Motor neuron (in vitro differentiated cells): ENCODE measurements around the gene PTPRR. TPM values are rescaled to one million over a fixed set of nuclear protein-coding genes. Genes with fewer than 3 reads are reported as not detected.
"Not testable (repeated sequence)": the region's sequence is repeated elsewhere in the genome, so short reads cannot be mapped to it uniquely, and the experiment has no call there.

Source experiments
- ATAC-seq, 8 experiments: fragments of 200-7000 bp; cut with Tn5 transposase; replicated peaks in 6 of 8; 2 replicates each; pipeline ENCODE4 v1.8.0; 2021; ENCODE audit warnings: mild to moderate bottlenecking in 8 of 8, moderate library complexity in 8 of 8
- H3K27ac ChIP-seq, 2 donors: fragments of 250-450 bp; sonication (Bioruptor Pico); 2 replicates each; pipeline ENCODE4 v1.9.0; 2021; ENCODE audit warnings: antibody characterized with exemption in 2 of 2, mild to moderate bottlenecking in 2 of 2, moderate library complexity in 1 of 2
- H3K4me1 ChIP-seq, 2 donors: fragments of 250-450 bp; sonication (Bioruptor Pico); replicated peaks in 1 of 2; 2 replicates each; pipeline ENCODE4 v1.6.1; 2021; ENCODE audit warnings: antibody characterized with exemption in 2 of 2, mild to moderate bottlenecking in 2 of 2, moderate library complexity in 1 of 2
- H3K4me3 ChIP-seq, 5 donors: fragments of 250-450 bp; sonication (Bioruptor Pico); 2 replicates each; pipeline ENCODE4 v1.9.0; 2021; ENCODE audit warnings: antibody characterized with exemption in 5 of 5, mild to moderate bottlenecking in 5 of 5, moderate library complexity in 4 of 5
- WGBS, 10 experiments: fragments of 450-650 bp; shearing (Covaris generic); methylation state at CpG; one replicate each; pipeline ENCODE4 v1.0.0; 2022; 5-methylcytosine and 5-hydroxymethylcytosine counted together
- in situ Hi-C, 9 experiments: fragments of 400-800 bp; cut with MboI; loops; one replicate each; pipeline ENCODE4 v1.15.0; 2021; ENCODE audit warnings: low sequenced_read_pairs in 9 of 9, low pct_unique_long_range_greater_than_20kb in 2 of 9; ENCODE audit not compliant: unreplicated experiment in 9 of 9
- total RNA-seq, 8 experiments: library from RNA; unstranded; fragments of 300-600 nt; gene quantifications; 2 replicates each; pipeline versions ENCODE4 v1.2.3 to v1.2.4, GENCODE V29; 2022

The PTPRR gene
- total RNA-seq, 8 experiments from 2014 or later = 0.18 to 3.6 (median 2.1) TPM; not detected in 1

DNA sequence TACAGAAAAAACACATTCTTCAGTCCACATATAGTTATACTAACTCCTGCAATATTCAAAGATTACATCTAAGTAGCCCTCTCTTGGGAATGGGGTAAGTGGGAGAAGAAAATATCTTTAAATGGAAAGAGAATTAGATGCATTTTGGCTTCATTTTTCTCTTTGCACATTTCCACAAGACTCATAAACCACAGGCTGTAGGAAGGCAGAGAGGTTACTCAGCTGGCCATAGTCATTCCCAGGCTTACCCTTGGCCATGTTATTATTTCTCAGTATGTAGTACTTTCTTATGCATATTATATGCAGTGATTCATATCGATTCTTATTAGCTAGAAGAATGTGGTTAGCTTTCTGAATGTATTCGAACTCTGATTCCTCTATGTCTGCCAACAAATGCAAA, 92.2 kb downstream of the PTPRR start:
- Histone ChIP-seq H3K4me3 (no peak overlapping the region), H3K4me1 (peaks cover 0 to 3% of the 10 kb centered on the region in 2 donors), H3K27ac (no peak overlapping the region)
- in situ Hi-C loops = loop anchor here in 1 of 9 experiments (10.0 to 25.0 kb wide), 2 partner anchors 94 to 241 kb away; no protein-coding TSS in a partner anchor
- 0 to 91% (median 12%) methylated on average over 1 to 2 of the region's 2 CpGs; no CpG with 5 or more reads in 3 of the 10 experiments for WGBS, 10 experiments
- ATAC-seq = peak in 3 of 8 experiments; percentile 42 to 68 (median 56)

DNA sequence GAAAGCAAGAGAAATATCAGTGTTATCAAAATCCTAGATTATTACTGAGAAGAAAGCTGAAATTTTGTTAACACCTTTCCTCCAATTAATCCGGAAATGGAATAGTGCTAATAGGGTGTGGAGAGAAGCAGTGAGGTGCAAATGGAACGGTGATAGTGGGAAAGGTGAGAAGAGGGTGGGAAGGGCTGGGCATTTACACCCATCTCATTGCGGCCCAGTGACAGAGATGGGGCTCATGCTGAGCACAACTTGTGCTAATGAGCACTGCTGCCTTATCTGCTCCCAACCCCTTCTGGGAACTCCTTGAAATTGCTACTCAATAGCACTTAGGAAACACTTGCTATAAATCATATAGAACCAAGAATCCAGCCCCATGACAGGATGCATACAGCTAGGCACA, 94.4 kb downstream of the PTPRR start:
- in situ Hi-C loops = loop anchor here in 1 of 9 experiments (10.0 to 25.0 kb wide), 2 partner anchors 91 to 239 kb away; no protein-coding TSS in a partner anchor
- WGBS, 10 experiments = 34 to 100% (median 70%) methylated on average over 1 to 3 of the region's 3 CpGs; no CpG with 5 or more reads in 2 of the 10 experiments
- no peak overlapping the region for H3K4me3 ChIP-seq
- H3K27ac ChIP-seq = no peak overlapping the region
- ATAC-seq = peak in 1 of 8 experiments; percentile 33
- H3K4me1 ChIP-seq = peaks cover 5 to 8% of the 10 kb centered on the region in 2 donors

DNA sequence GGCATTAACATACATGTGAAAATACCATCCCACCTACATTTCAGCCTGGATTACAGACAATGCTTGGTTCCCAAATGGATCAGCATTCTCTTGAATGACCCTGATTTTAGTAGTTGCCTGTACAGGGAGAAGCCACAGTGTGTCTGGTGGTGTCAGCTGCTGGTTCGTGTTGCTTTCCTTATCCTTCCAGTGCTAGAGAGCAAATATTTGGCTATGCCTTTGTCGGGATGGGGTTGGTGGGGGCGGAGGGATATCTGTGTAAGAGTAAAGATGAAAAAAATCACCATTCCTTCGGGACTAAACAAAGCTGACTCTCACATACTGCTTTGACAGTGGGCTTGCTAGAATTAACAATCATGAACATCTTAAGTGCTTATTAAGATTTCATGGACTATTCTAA, 96.0 kb downstream of the PTPRR start:
- in situ Hi-C loops = loop anchor here in 1 of 9 experiments (10.0 kb wide), 1 partner anchor 90 kb away; no protein-coding TSS in a partner anchor
- ATAC-seq = peak in 1 of 8 experiments; percentile 49
- no peak overlapping the region for H3K27ac ChIP-seq
- H3K4me1 ChIP-seq = peaks cover 5 to 8% of the 10 kb centered on the region in 2 donors
- H3K4me3 ChIP-seq = no peak overlapping the region
- WGBS, 10 experiments = 12 to 100% (median 72%) methylated on average over 1 to 4 of the region's 4 CpGs; no CpG with 5 or more reads in 3 of the 10 experiments

DNA sequence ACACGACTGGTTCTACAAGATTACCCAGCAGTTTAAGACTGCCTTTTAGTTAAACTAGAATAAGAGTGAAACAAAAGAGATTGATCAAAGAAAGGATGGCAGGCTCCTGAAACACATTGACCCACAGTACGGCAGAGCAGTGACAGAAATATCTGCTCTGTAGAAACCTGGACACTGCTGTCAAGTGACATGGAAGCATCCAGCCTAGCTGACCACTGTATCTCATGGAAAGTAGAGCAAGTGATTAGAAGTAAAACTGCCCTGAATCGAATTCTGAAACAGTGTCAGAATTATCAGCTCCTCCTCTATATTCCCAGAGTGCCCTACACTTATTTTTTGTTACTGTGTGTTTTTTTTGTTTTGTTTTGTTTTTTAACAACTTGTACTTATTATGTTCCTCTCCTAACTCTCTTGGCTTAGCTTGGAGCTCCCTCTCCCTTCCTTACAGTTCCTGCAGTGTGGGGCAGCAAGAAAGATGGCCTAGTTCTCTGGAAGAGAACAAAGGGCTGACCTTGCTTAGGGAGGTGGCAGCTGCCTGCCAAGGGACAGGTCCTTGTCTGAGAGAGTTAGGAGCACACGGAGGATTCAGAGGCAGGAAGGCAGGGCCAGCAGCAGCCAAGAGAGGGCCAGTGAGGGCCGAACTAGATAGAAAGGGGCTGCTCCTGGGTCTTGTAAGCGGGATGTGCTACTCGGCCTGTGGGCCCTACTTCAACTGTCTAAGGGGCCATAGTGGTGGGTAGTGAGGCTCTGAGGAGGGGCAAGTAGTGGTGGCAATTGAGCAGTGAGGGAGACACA, 97.2 kb downstream of the PTPRR start:
- WGBS, 10 experiments = 24 to 100% (median 57%) methylated on average over 1 to 6 of the region's 7 CpGs; no CpG with 5 or more reads in 1 of the 10 experiments
- H3K4me3 ChIP-seq = no peak overlapping the region
- no peak overlapping the region for H3K27ac ChIP-seq
- ATAC-seq = peak in 5 of 8 experiments; percentile 28 to 71 (median 47)
- in situ Hi-C loops = loop anchor here in 1 of 9 experiments (10.0 kb wide), 1 partner anchor 89 kb away; no protein-coding TSS in a partner anchor
- peaks cover 5 to 8% of the 10 kb centered on the region in 2 donors for H3K4me1 ChIP-seq

DNA sequence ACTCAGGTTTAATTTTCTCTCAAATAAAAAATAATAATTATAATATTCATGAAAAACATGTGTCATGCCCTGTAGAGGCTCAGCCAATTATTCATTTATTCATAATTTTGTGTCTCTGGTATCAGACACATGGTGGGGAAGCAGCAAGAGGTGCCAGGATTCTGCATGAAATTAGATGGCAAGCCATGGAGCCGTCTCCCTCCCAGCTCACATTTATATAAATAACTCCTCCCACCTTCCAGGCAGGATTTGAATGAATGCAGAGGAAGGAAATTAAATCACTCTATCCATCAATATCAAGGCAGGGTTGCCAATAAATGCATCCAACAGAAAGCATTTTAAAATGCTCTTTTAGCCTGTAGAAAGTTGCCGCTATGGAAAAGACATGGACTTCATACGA, 98.1 kb downstream of the PTPRR start:
- H3K4me3 ChIP-seq = no peak overlapping the region
- 5 to 93% (median 70%) methylated on average over 2 to 3 of the region's 3 CpGs for WGBS, 10 experiments
- no peak overlapping the region for H3K27ac ChIP-seq
- ATAC-seq = peak in 4 of 8 experiments; percentile 62 to 86 (median 80)
- peaks cover 5 to 8% of the 10 kb centered on the region in 2 donors for H3K4me1 ChIP-seq
- in situ Hi-C loops = loop anchor here in 1 of 9 experiments (10.0 kb wide), 1 partner anchor 88 kb away; no protein-coding TSS in a partner anchor

DNA sequence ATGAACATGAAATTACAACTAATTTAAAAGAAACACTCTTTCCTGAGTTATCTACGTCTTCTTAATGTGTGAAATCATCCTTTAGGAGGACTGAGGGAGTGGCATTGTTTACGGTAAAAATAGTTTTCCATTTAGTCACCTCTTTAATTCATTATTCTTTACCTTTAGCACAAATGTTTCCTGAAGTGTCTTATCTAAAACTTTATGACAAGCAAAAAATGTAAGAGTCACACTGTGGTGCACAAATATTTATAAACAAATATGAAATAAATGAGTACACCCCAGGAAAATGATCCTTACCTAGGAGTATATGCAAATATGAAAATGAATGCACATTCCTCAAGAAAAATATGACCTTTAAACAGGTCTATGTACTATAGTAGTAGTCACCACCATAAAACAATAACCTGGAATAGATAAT, 104.6 kb downstream of the PTPRR start:
- in situ Hi-C loops = no loop called here
- Histone ChIP-seq H3K4me1 (peaks cover 0 to 16% of the 10 kb centered on the region in 2 donors), H3K4me3 (no peak overlapping the region), H3K27ac (no peak overlapping the region)
- 4 to 100% (median 84%) methylated on average over 1 to 2 of the region's 2 CpGs; no CpG with 5 or more reads in 4 of the 10 experiments for WGBS, 10 experiments
- no peak for ATAC-seq

DNA sequence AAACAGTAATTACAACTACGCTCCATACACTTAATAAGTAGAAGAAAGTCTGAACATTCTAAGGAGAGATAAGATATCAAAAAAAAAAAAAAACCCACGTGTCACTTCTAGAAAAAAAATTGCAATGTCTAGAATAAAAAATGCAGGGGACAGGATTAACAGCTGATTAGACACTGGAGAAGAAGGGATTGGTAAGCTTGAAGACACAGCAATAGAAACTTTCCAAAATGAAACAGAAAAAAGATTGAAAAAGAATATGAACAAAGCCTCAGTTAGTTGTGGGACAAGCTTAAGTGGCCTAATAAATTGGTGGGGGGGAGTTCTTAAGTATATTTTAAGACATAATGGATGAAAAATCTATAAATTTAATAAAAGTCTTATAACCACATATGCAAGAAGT, 105.5 kb downstream of the PTPRR start:
- Histone ChIP-seq H3K27ac (no peak overlapping the region), H3K4me1 (peaks cover 0 to 26% of the 10 kb centered on the region in 2 donors), H3K4me3 (no peak overlapping the region)
- no peak for ATAC-seq
- in situ Hi-C loops = no loop called here
- 56 to 100% (median 77%) methylated on average over 1 to 2 of the region's 2 CpGs for WGBS, 10 experiments

DNA sequence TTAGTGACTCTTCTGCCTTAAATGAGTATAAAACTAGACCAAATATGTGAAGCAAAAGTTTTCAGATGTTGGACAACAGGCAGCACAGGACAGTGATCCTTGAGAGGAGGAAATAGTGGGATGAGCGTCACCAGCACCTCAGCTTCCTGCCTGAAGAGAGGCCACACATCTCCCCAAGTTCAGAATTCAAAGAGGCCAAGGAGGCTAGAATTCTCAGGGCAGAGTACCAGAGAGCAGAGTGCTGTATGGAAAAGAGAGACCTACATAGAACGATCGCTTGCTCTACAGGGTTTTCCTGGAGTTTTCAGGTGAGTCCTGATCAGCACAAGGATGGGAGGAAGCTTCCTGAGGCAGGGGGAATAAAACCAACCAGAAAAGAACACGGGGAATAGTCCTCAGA, 107.0 kb downstream of the PTPRR start:
- 46 to 100% (median 82%) methylated on average over 1 to 3 of the region's 4 CpGs; no CpG with 5 or more reads in 2 of the 10 experiments for WGBS, 10 experiments
- Histone ChIP-seq H3K4me1 (peaks cover 0 to 29% of the 10 kb centered on the region in 2 donors), H3K27ac (no peak overlapping the region), H3K4me3 (no peak overlapping the region)
- in situ Hi-C loops = no loop called here
- ATAC-seq = no peak

DNA sequence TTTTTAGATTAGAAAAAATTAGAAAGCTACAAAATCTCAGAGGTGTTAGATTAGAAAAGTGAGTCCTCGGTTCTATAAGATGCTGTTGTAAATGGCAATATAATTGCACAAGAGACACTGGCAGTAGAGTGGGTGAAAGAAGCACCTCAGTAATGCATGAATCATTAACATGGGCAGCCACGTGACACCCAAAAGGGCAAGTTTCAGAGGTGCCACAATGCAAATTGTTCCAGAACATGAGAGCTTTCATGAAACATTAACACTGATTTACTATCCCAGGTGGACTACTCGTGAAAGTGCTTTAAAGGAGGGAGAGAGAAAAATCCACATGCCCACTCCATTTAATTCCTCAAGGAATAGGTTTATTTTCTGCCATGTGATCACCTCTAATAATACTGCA, 108.4 kb downstream of the PTPRR start:
- in situ Hi-C loops = no loop called here
- H3K27ac ChIP-seq = no peak overlapping the region
- WGBS, 10 experiments = 8 to 100% (median 54%) methylated on average over 1 to 3 of the region's 3 CpGs; no CpG with 5 or more reads in 1 of the 10 experiments
- peaks cover 0 to 29% of the 10 kb centered on the region in 2 donors for H3K4me1 ChIP-seq
- no peak overlapping the region for H3K4me3 ChIP-seq
- peak in 3 of 8 experiments; percentile 30 to 93 (median 38) for ATAC-seq

DNA sequence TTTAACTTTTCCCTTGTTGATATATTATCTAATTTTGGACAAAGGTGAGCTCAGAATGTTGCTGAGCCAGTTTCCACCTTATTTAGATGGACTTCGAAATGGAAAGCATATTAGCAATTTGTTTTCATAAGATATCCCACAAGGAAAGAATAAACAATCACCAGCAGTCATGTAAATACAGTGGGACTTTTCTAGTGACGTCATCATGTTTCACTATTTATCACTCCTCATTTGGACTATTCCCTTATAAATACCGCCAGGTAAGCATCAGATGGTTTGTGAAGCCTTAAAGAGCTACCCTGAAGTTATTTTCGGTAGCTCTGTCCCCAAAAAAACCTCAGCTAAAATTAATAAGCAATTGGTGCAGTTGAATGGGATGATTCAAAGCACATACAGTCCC, 110.7 kb downstream of the PTPRR start:
- no peak overlapping the region for H3K4me3 ChIP-seq
- ATAC-seq = no peak
- H3K4me1 ChIP-seq = peaks cover 0 to 29% of the 10 kb centered on the region in 2 donors
- 17 to 100% (median 91%) methylated on average over 1 to 4 of the region's 4 CpGs for WGBS, 10 experiments
- in situ Hi-C loops = no loop called here
- no peak overlapping the region for H3K27ac ChIP-seq

DNA sequence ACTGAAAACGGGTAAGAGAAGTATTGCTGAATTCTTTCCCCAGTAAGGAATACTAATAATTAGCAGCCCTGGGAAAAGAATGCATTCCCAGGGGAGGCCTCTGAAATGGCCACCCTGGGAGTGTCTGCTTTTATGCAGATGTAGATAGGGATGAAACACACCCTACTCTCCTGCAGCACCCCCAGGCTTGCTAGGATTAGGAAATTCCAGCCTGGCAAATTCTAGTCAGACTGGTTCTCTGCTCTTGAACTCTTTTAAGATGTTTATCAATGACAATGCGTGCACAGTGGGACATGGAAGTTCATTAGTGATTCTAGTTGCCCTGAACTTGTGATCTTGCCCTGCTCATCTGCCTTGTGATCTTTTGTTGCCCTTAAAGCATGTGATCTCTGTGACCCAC, 112.5 kb downstream of the PTPRR start:
- WGBS, 10 experiments = 0 to 63% (median 33%) methylated on average over 1 to 2 of the region's 2 CpGs; no CpG with 5 or more reads in 7 of the 10 experiments
- H3K27ac ChIP-seq, ATAC-seq, in situ Hi-C loops, H3K4me3 ChIP-seq: not testable (repeated sequence)
- H3K4me1 ChIP-seq = peaks cover 0 to 29% of the 10 kb centered on the region in 2 donors

DNA sequence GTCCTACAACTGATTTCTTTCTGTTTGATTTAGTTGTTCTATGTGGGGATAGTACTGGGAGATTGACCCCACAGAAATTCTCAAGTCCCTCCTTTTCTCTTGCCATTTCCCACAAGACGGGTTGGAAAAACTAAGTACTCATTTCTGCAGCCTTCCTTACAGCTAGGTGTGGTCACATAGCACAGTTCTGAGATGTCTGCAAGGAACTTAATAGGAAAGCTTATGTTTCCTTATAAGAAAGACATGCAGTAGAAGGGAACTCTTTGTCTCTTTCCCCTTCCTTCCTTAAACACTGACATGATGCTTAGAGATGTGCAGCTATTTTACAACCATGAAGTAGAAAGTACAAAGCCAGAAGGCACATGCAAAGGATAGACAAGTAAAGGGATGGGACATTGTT, 113.7 kb downstream of the PTPRR start:
- in situ Hi-C loops = no loop called here
- H3K4me3 ChIP-seq = no peak overlapping the region
- ATAC-seq = peak in 2 of 8 experiments; percentile 37 to 48
- H3K27ac ChIP-seq = no peak overlapping the region
- WGBS, 10 experiments = 67 to 100% (median 84%) methylated on average over 1 of the region's 1 CpG; no CpG with 5 or more reads in 4 of the 10 experiments
- H3K4me1 ChIP-seq = peaks cover 0 to 21% of the 10 kb centered on the region in 2 donors

DNA sequence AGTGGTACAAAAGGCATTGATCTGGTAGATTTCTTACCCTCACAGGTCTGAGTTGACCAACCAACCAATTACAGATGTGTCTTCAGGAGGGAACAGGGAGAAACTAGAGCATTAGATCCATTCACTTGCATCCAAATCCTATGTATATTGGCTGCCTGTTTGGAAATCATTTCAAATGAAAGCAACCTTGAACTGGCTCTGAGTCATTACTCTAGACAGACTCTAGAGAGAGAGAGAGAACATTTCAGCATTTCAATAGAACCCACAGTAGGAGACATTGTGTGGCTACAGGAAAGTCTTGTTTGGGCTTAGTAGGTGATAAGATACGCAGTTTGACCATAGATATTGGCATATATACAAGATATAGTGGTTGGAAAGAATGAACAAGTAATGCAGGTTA, 114.5 kb downstream of the PTPRR start:
- WGBS, 10 experiments = 67 to 100% (median 83%) methylated on average over 1 of the region's 1 CpG; no CpG with 5 or more reads in 4 of the 10 experiments
- Histone ChIP-seq H3K4me3 (no peak overlapping the region), H3K27ac (no peak overlapping the region), H3K4me1 (peaks cover 0 to 13% of the 10 kb centered on the region in 2 donors)
- in situ Hi-C loops = no loop called here
- ATAC-seq = peak in 2 of 8 experiments; percentile 66 to 79
